Measurements from ENCODE around the gene ALKAL2. TPM values are rescaled to one million over a fixed set of nuclear protein-coding genes. Genes with fewer than 3 reads are reported as not detected.

Gene ALKAL2
- total and polyA plus RNA-seq, 2 of the 13 experiments (the other 11 are each of a cell fraction or from before 2014, with no cell fraction given) = 0.22 to 1.7 TPM

DNA sequence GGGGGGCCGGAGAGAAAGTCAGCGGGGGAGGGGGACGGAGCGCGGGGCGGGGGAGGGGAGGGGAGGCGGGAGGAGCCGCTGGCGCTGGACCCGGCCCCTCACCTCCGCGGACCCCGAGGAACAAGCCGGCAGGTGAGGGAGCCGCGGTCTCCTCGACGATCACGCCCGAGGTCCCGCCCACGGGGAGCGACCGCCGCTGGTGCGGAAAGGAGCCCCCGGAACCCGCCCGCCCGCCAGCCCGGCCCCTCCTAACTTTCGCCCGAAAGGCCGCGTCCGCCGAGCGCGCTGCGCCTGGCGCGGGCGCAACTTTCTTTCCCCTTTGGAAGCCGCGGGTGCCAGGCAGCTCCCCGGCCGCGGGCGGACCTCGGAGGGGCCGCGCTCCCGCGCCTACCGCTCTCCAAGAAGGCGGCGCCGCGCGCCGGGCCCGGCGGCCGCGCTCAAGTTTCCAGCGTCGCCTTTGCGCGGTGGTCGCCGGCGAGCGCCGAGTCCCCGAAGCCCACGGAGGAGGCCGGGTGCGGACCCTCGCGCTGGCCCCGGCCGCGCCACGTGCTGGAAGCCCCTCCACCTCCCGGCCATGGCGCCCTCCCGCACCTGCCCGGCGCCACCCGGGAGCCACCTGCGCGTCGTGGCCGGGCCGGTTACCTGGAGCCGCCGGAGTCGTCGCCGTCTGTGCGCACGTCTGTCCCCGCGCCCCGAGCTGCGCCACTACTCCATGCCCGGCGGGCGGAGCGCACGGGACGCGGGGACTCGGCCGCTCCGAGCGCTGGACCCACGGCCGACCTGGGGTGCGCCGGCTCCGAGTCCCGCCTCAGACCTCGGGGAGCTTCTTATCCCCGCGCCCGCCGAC lies at the start of gene ALKAL2 (continued):
- TF ChIP-seq, protein P1, sequence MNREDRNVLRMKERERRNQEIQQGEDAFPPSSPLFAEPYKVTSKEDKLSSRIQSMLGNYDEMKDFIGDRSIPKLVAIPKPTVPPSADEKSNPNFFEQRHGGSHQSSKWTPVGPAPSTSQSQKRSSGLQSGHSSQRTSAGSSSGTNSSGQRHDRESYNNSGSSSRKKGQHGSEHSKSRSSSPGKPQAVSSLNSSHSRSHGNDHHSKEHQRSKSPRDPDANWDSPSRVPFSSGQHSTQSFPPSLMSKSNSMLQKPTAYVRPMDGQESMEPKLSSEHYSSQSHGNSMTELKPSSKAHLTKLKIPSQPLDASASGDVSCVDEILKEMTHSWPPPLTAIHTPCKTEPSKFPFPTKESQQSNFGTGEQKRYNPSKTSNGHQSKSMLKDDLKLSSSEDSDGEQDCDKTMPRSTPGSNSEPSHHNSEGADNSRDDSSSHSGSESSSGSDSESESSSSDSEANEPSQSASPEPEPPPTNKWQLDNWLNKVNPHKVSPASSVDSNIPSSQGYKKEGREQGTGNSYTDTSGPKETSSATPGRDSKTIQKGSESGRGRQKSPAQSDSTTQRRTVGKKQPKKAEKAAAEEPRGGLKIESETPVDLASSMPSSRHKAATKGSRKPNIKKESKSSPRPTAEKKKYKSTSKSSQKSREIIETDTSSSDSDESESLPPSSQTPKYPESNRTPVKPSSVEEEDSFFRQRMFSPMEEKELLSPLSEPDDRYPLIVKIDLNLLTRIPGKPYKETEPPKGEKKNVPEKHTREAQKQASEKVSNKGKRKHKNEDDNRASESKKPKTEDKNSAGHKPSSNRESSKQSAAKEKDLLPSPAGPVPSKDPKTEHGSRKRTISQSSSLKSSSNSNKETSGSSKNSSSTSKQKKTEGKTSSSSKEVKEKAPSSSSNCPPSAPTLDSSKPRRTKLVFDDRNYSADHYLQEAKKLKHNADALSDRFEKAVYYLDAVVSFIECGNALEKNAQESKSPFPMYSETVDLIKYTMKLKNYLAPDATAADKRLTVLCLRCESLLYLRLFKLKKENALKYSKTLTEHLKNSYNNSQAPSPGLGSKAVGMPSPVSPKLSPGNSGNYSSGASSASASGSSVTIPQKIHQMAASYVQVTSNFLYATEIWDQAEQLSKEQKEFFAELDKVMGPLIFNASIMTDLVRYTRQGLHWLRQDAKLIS (CRISPR knock-in tag; IDR thresholded peaks at IDR 0.05) = no peak
- TF ChIP-seq ZNF274 (CRISPR knock-in tag; IDR thresholded peaks at IDR 0.05) (no peak; the same call in 1 of the 2 replicates), ZNF841 (CRISPR knock-in tag; IDR thresholded peaks at IDR 0.05; ENCODE audit: borderline replicate concordance) (no peak), HES4 (CRISPR knock-in tag; IDR thresholded peaks at IDR 0.05; ENCODE audit: borderline replicate concordance) (0 out of 2 replicates have a peak, but pooled peaks have one; percentile 28), TEAD3 (CRISPR knock-in tag; optimal IDR thresholded peaks at IDR 0.05; ENCODE audit: borderline replicate concordance) (no peak), ZFX (CRISPR knock-in tag; IDR thresholded peaks at IDR 0.05; ENCODE audit: low read depth) (0 out of 2 replicates have a peak, but pooled peaks have one; percentile 16), KDM5B (CRISPR knock-in tag; IDR thresholded peaks at IDR 0.05; ENCODE audit: borderline replicate concordance) (peak; percentile 57; the same call in 1 of the 2 replicates), ZMAT3 (CRISPR knock-in tag; conservative IDR thresholded peaks at IDR 0.05) (no peak)
- TF ChIP-seq, protein P2, sequence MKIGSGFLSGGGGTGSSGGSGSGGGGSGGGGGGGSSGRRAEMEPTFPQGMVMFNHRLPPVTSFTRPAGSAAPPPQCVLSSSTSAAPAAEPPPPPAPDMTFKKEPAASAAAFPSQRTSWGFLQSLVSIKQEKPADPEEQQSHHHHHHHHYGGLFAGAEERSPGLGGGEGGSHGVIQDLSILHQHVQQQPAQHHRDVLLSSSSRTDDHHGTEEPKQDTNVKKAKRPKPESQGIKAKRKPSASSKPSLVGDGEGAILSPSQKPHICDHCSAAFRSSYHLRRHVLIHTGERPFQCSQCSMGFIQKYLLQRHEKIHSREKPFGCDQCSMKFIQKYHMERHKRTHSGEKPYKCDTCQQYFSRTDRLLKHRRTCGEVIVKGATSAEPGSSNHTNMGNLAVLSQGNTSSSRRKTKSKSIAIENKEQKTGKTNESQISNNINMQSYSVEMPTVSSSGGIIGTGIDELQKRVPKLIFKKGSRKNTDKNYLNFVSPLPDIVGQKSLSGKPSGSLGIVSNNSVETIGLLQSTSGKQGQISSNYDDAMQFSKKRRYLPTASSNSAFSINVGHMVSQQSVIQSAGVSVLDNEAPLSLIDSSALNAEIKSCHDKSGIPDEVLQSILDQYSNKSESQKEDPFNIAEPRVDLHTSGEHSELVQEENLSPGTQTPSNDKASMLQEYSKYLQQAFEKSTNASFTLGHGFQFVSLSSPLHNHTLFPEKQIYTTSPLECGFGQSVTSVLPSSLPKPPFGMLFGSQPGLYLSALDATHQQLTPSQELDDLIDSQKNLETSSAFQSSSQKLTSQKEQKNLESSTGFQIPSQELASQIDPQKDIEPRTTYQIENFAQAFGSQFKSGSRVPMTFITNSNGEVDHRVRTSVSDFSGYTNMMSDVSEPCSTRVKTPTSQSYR (CRISPR knock-in tag; IDR thresholded peaks at IDR 0.05; ENCODE audit: borderline replicate concordance) = no peak
- TF ChIP-seq, protein P3, sequence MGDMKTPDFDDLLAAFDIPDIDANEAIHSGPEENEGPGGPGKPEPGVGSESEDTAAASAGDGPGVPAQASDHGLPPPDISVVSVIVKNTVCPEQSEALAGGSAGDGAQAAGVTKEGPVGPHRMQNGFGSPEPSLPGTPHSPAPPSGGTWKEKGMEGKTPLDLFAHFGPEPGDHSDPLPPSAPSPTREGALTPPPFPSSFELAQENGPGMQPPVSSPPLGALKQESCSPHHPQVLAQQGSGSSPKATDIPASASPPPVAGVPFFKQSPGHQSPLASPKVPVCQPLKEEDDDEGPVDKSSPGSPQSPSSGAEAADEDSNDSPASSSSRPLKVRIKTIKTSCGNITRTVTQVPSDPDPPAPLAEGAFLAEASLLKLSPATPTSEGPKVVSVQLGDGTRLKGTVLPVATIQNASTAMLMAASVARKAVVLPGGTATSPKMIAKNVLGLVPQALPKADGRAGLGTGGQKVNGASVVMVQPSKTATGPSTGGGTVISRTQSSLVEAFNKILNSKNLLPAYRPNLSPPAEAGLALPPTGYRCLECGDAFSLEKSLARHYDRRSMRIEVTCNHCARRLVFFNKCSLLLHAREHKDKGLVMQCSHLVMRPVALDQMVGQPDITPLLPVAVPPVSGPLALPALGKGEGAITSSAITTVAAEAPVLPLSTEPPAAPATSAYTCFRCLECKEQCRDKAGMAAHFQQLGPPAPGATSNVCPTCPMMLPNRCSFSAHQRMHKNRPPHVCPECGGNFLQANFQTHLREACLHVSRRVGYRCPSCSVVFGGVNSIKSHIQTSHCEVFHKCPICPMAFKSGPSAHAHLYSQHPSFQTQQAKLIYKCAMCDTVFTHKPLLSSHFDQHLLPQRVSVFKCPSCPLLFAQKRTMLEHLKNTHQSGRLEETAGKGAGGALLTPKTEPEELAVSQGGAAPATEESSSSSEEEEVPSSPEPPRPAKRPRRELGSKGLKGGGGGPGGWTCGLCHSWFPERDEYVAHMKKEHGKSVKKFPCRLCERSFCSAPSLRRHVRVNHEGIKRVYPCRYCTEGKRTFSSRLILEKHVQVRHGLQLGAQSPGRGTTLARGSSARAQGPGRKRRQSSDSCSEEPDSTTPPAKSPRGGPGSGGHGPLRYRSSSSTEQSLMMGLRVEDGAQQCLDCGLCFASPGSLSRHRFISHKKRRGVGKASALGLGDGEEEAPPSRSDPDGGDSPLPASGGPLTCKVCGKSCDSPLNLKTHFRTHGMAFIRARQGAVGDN (CRISPR knock-in tag; IDR thresholded peaks at IDR 0.05) = peak; percentile 70
- TF ChIP-seq, protein P4, sequence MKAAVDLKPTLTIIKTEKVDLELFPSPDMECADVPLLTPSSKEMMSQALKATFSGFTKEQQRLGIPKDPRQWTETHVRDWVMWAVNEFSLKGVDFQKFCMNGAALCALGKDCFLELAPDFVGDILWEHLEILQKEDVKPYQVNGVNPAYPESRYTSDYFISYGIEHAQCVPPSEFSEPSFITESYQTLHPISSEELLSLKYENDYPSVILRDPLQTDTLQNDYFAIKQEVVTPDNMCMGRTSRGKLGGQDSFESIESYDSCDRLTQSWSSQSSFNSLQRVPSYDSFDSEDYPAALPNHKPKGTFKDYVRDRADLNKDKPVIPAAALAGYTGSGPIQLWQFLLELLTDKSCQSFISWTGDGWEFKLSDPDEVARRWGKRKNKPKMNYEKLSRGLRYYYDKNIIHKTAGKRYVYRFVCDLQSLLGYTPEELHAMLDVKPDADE (CRISPR knock-in tag; IDR thresholded peaks at IDR 0.05) = no peak
- TF ChIP-seq, protein P5, sequence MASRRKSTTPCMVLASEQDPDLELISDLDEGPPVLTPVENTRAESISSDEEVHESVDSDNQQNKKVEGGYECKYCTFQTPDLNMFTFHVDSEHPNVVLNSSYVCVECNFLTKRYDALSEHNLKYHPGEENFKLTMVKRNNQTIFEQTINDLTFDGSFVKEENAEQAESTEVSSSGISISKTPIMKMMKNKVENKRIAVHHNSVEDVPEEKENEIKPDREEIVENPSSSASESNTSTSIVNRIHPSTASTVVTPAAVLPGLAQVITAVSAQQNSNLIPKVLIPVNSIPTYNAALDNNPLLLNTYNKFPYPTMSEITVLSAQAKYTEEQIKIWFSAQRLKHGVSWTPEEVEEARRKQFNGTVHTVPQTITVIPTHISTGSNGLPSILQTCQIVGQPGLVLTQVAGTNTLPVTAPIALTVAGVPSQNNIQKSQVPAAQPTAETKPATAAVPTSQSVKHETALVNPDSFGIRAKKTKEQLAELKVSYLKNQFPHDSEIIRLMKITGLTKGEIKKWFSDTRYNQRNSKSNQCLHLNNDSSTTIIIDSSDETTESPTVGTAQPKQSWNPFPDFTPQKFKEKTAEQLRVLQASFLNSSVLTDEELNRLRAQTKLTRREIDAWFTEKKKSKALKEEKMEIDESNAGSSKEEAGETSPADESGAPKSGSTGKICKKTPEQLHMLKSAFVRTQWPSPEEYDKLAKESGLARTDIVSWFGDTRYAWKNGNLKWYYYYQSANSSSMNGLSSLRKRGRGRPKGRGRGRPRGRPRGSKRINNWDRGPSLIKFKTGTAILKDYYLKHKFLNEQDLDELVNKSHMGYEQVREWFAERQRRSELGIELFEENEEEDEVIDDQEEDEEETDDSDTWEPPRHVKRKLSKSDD (CRISPR knock-in tag; IDR thresholded peaks at IDR 0.05; ENCODE audit: low read depth) = 0 out of 2 replicates have a peak, but pooled peaks have one; percentile 30

Data from HepG2 (cell line).